Measurements from ENCODE around the gene FARP1. TPM values are rescaled to one million over a fixed set of nuclear protein-coding genes. Genes with fewer than 3 reads are reported as not detected.

The FARP1 gene
- polyA plus RNA-seq, 5 donors: 111 to 145 (median 112) TPM

DNA sequence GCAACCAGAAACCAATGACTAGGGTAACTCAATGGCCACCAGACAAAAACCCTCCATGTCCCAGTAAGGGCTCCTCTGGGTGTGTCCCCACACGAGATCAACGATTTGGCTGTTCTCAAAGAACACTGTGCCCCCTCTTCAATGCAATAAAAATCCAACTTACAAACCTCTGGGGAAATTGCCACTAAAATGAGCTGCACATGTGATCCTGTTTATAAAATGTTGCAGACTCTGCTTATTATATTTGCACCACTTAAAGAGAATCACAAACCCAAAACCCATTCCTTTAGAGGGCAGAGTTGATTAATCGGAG, 353.5 kb downstream of the FARP1 start:
- no peak for DNase-seq

DNA sequence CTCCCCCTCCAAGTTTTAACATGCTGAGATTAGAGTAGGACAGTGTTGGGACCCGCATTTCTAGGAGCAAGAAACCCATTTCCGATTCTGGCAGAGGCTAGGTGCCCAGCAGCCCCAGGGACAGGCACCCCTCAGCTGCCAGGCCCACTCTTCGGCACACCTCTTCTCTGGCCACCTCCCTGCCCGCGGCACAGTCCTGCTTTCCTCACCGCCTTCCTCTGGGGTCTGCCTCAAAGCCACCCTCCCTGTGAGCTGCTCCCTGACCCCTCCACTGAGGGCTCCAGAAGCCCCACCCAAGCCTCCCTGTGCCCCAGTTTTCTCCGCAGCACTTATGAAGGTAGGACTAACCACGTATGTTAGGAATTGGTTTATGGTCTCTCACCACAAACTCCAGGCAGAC, 354.1 kb downstream of the FARP1 start:
- DNase-seq: no peak

GRCh38 chr13:98500963-98501421, 358.1 kb downstream of the FARP1 start:
- DNase-seq: no peak

DNA sequence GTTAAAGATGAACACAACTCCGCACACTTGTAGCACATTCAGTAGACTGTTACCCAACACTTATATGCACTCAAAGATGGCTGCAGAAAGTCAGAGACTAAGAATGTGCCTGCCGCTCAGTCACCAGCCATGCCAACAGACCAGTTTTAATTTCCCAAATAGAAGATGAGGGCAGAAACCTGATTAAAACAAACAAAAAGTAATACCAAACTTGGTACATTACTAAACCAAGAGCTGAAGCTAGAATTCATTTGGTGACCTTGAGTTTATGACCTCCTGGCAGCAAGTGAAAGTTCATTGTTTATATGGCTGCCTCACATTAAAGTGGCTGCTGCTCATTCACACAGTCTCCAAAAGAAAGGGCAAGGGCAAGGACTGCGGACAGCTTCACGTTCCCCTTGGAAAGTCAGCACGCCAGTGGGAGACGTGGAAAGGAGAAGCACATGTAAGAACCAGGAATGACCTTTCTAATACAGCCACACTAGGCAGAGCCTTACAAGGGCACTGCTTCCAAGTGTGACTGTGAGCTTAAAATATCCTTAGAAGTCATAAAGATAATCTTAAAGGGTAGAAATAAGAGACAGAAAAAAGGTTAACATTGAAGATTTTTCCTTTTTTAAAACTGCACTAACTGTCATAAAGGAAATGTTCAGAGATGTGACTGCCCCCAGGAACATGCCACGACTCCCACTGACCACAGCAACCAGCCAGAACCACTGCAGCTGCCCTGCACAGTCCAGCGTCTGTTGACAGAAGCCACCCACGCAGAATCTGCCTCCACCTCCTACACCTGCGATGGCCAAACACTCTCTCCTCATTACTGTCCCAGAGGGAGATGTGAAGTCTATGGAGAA, 360.5 kb downstream of the FARP1 start:
- DNase-seq: no peak

- no peak for DNase-seq
Observed at GRCh38 chr13:98504029-98504351, 361.1 kb downstream of the FARP1 start.

- DNase-seq: no peak
Observed at GRCh38 chr13:98504371-98504963, 361.6 kb downstream of the FARP1 start.

Other genes starting within 250 kb of the FARP1 start
- gene IPO5, start 189.4 kb upstream of the FARP1 start, polyA plus RNA-seq (ENCODE audit: insufficient read depth in 1 of 5, insufficient read length in 5 of 5, low replicate concordance in 1 of 5): 100 to 1,000 TPM; 121 to 169 (median 157) TPM
- gene RNF113B, start 34.2 kb downstream of the FARP1 start, polyA plus RNA-seq (ENCODE audit: insufficient read depth in 1 of 5, insufficient read length in 5 of 5, low replicate concordance in 1 of 5): under 1 TPM in 1 of 5 donors, not detected in 4; 0.13 TPM

Measured in right lung (tissue), 5 donors.